Astrocyte (in vitro differentiated cells and primary cell): ENCODE results near the gene GOLGA5. TPM values are rescaled to one million over a fixed set of nuclear protein-coding genes. Genes with fewer than 3 reads are reported as not detected.

Source experiments
- DNase-seq: peaks from one replicate; pipeline ENCODE4 v3.0.0-alpha.2; 2010; ENCODE audit warnings: low read depth
- FAIRE-seq: peaks from 2 replicates; lab custom pipeline; 2011; peaks lifted over from hg19 to GRCh38; lab: Jason Lieb, UNC
- H2AFZ ChIP-seq: 2 replicates; pipeline ENCODE4 v1.6.0; 2012; ENCODE audit warnings: low read depth, low read length, inconsistent platforms
- H3K27ac ChIP-seq: 2 replicates; pipeline ENCODE4 v1.5.1; 2011; ENCODE audit warnings: low read depth, low read length, inconsistent platforms
- H3K27me3 ChIP-seq: 2 replicates; pipeline ENCODE4 v1.6.0; 2011; ENCODE audit warnings: low read length, inconsistent platforms; ENCODE audit not compliant: insufficient read depth
- H3K36me3 ChIP-seq: 2 replicates; pipeline ENCODE4 v1.5.1; 2011; ENCODE audit warnings: low read length, inconsistent platforms; ENCODE audit not compliant: insufficient read depth
- H3K4me1 ChIP-seq: 2 replicates; pipeline ENCODE4 v1.5.1; 2011; ENCODE audit warnings: low read length, inconsistent platforms; ENCODE audit not compliant: insufficient read depth
- H3K4me2 ChIP-seq: 2 replicates; pipeline ENCODE4 v1.6.0; 2012; ENCODE audit warnings: low read length, inconsistent platforms
- H3K4me3 ChIP-seq: 2 replicates; pipeline ENCODE4 v1.5.1; 2011; ENCODE audit warnings: low read depth, mild to moderate bottlenecking, low read length, inconsistent platforms; ENCODE audit not compliant: insufficient read depth
- H3K79me2 ChIP-seq: 2 replicates; pipeline ENCODE4 v1.6.0; 2012; ENCODE audit warnings: mild to moderate bottlenecking, low read length, inconsistent platforms; ENCODE audit not compliant: insufficient read depth
- H3K9ac ChIP-seq: 2 replicates; pipeline ENCODE4 v1.6.0; 2012; ENCODE audit warnings: mild to moderate bottlenecking, low read length, inconsistent platforms
- H3K9me3 ChIP-seq: 2 replicates; pipeline ENCODE4 v1.5.1; 2012; ENCODE audit warnings: low read depth, mild to moderate bottlenecking, low read length, inconsistent platforms; ENCODE audit not compliant: insufficient read depth
- H4K20me1 ChIP-seq: 2 replicates; pipeline ENCODE4 v1.6.0; 2012; ENCODE audit warnings: low read length, inconsistent platforms; ENCODE audit not compliant: insufficient read depth
- H3K27ac Mint-ChIP-seq: one replicate; pipeline ENCODE4 v1.8.0; 2021; ENCODE audit warnings: mild to moderate bottlenecking, mixed read lengths; ENCODE audit not compliant: unreplicated experiment
- H3K27me3 Mint-ChIP-seq: one replicate; pipeline ENCODE4 v1.8.0; 2021; ENCODE audit warnings: low read depth, mixed read lengths; ENCODE audit not compliant: unreplicated experiment
- H3K36me3 Mint-ChIP-seq: one replicate; pipeline ENCODE4 v1.8.0; 2021; ENCODE audit warnings: low read depth, mixed read lengths; ENCODE audit not compliant: unreplicated experiment
- H3K4me1 Mint-ChIP-seq: one replicate; pipeline ENCODE4 v1.8.0; 2021; ENCODE audit warnings: low read depth, mixed read lengths; ENCODE audit not compliant: unreplicated experiment
- H3K4me3 Mint-ChIP-seq: one replicate; pipeline ENCODE4 v1.8.0; 2021; ENCODE audit warnings: mild to moderate bottlenecking, moderate library complexity, mixed read lengths; ENCODE audit not compliant: unreplicated experiment
- H3K9me3 Mint-ChIP-seq: one replicate; pipeline ENCODE4 v1.8.0; 2021; ENCODE audit warnings: mild to moderate bottlenecking, mixed read lengths; ENCODE audit not compliant: unreplicated experiment
- EZH2 ChIP-seq: IDR thresholded peaks from 2 replicates; pipeline ENCODE4 v1.6.1; 2012; ENCODE audit warnings: mild to moderate bottlenecking, low read length, inconsistent platforms; ENCODE audit not compliant: insufficient read depth
- total RNA-seq: library from RNA; stranded (reverse); gene quantifications from 2 replicates; pipeline ENCODE4 v1.2.1, GENCODE V29; 2021
- TF ChIP-seq, protein P1 (sequence below): IDR thresholded peaks from 2 replicates; pipeline ENCODE4 v1.5.1; 2011; ENCODE audit warnings: low read depth, mild to moderate bottlenecking, inconsistent platforms, low read length, moderate library complexity; ENCODE audit not compliant: insufficient read depth

GOLGA5 gene
- total RNA-seq, 1 donor from 2014 or later: 43.1 TPM

DNA sequence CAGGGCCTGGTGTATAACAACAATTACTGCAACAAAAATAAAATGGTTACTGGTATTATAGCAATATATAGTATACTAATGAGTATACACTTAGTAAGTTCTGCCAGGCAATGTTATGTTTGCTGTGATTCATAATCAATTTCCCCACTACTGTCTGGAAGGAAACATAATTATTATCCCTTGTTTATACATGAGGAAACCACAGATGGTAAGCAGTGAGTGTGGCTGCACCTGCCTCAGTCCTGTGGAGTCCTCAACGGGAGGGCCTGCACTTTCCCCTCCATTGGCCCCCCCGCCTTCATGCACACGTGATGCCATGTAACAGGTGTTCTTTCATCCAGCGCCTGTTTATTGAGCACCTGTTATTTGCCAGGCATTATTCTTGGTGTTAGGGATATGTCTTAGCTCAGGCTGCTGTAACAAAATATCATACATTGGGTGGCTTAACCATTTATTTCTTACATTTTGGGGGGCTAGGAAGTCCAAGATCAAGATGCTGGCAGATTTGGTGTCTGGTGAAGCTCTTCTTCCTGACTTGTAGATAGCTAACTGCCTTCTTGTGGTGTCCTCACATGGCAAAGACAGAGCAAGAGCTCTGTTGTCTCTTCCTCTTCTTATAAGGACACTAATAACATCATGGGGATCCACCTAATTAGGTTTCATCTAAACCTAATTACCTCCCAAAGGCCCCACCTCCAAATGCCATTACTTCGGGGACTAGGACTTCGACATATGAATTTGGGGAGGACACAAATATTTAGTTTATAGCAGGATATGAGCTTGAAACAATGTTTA lies 69.4 kb downstream of the GOLGA5 start:
- no peaks in the 10 kb centered on the region for H4K20me1 ChIP-seq
- no peak overlapping the region for H3K4me3 ChIP-seq
- H3K9me3 ChIP-seq: peaks cover 6% of the 10 kb centered on the region
- H3K79me2 ChIP-seq: no peaks in the 10 kb centered on the region
- H3K27ac ChIP-seq: no peak overlapping the region
- no peaks in the 10 kb centered on the region for H3K36me3 ChIP-seq
- Mint-ChIP-seq H3K4me3 (no peak overlapping the region), H3K27me3 (peaks cover 37% of the 10 kb centered on the region), H3K36me3 (no peaks in the 10 kb centered on the region), H3K27ac (no peak overlapping the region), H3K9me3 (peaks cover 5% of the 10 kb centered on the region), H3K4me1 (no peaks in the 10 kb centered on the region)
- H3K4me1 ChIP-seq: no peaks in the 10 kb centered on the region
- DNase-seq (no peak), FAIRE-seq (no peak)
- H3K27me3 ChIP-seq: peaks cover 3% of the 10 kb centered on the region
- H2AFZ ChIP-seq: no peak overlapping the region
- H3K4me2 ChIP-seq: no peak overlapping the region
- no peak overlapping the region for H3K9ac ChIP-seq
- TF ChIP-seq EZH2: no peak
- TF ChIP-seq, protein P1, sequence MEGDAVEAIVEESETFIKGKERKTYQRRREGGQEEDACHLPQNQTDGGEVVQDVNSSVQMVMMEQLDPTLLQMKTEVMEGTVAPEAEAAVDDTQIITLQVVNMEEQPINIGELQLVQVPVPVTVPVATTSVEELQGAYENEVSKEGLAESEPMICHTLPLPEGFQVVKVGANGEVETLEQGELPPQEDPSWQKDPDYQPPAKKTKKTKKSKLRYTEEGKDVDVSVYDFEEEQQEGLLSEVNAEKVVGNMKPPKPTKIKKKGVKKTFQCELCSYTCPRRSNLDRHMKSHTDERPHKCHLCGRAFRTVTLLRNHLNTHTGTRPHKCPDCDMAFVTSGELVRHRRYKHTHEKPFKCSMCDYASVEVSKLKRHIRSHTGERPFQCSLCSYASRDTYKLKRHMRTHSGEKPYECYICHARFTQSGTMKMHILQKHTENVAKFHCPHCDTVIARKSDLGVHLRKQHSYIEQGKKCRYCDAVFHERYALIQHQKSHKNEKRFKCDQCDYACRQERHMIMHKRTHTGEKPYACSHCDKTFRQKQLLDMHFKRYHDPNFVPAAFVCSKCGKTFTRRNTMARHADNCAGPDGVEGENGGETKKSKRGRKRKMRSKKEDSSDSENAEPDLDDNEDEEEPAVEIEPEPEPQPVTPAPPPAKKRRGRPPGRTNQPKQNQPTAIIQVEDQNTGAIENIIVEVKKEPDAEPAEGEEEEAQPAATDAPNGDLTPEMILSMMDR: no peak

DNA sequence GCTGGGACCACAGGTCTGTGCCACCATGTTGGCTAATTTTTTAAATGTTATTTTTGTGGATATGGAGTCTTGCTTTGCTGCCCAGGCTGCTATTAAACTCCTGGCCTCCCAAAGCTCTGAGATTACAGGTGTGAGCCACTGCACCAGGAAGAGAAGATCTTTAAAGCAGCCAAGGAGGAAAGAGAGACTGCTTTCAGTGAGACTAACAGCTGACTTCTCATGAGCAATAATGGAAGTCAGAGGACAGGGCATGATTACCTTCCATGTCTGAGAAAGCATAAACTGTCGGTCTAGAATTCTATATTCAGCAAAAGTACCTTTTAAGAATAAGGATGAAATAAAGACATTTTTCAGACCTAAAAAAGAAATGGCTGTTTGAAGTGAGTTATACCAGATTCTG lies 71.6 kb downstream of the GOLGA5 start:
- no peak overlapping the region for H3K27ac ChIP-seq
- Mint-ChIP-seq H3K36me3 (no peaks in the 10 kb centered on the region), H3K4me3 (no peak overlapping the region), H3K27me3 (peaks cover 33% of the 10 kb centered on the region), H3K27ac (no peak overlapping the region), H3K4me1 (no peaks in the 10 kb centered on the region), H3K9me3 (peaks cover 5% of the 10 kb centered on the region)
- peaks cover 6% of the 10 kb centered on the region for H3K9me3 ChIP-seq
- FAIRE-seq (no peak), DNase-seq (no peak)
- H3K9ac ChIP-seq: no peak overlapping the region
- H4K20me1 ChIP-seq: no peaks in the 10 kb centered on the region
- TF ChIP-seq, protein P1: no peak
- TF ChIP-seq EZH2: no peak
- no peak overlapping the region for H2AFZ ChIP-seq
- no peak overlapping the region for H3K4me2 ChIP-seq
- no peak overlapping the region for H3K4me3 ChIP-seq
- H3K27me3 ChIP-seq: peaks cover 3% of the 10 kb centered on the region
- no peaks in the 10 kb centered on the region for H3K36me3 ChIP-seq
- H3K79me2 ChIP-seq: no peaks in the 10 kb centered on the region
- H3K4me1 ChIP-seq: no peaks in the 10 kb centered on the region

DNA sequence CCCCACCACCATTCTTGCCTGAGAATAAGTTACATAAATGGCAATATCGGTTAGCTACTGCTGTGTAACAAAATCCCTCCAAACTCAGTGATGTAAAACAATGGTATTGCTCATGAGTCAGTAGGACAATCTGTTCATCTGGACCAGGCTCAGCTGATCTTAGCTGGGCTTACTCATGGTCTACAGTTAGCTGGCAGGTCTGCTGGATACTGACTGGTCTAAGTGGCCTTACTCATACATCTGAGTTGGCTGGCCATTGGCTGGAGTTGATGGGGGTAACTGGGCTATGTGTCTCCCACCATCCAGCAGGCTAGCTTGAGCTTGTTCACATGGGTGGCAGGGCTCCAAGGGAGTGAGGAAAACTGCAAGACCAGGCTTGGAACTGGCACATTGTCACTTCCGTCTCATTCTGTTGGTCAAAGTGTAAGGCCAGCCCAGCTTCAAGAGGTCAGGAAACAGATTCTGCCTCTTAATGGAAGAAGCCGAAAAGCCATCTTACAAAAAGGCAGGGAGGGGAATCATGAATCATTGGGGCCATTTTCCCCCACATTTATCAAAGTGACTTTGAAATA lies 72.2 kb downstream of the GOLGA5 start:
- DNase-seq (no peak), FAIRE-seq (no peak)
- Histone ChIP-seq H3K9ac (no peak overlapping the region), H3K4me2 (no peak overlapping the region), H2AFZ (no peak overlapping the region), H3K79me2 (no peaks in the 10 kb centered on the region), H3K4me3 (no peak overlapping the region), H3K4me1 (no peaks in the 10 kb centered on the region), H3K9me3 (peaks cover 6% of the 10 kb centered on the region), H3K36me3 (no peaks in the 10 kb centered on the region), H4K20me1 (no peaks in the 10 kb centered on the region), H3K27ac (no peak overlapping the region), H3K27me3 (peaks cover 3% of the 10 kb centered on the region)
- no peaks in the 10 kb centered on the region for H3K36me3 Mint-ChIP-seq
- no peak overlapping the region for H3K4me3 Mint-ChIP-seq
- no peak overlapping the region for H3K27ac Mint-ChIP-seq
- no peaks in the 10 kb centered on the region for H3K4me1 Mint-ChIP-seq
- TF ChIP-seq, protein P1: no peak
- no peak for TF ChIP-seq EZH2
- peaks cover 5% of the 10 kb centered on the region for H3K9me3 Mint-ChIP-seq
- peaks cover 27% of the 10 kb centered on the region for H3K27me3 Mint-ChIP-seq
